Activated naive CD4-positive, alpha-beta T cell treated with anti-CD3 and anti-CD28 coated beads, Interleukin-2, amount 10 ng/mL, durations not matched to agents 7 days and 5 days (primary cell): ENCODE measurements around the gene TLDC2.

Experiments used
- CTCF ChIA-PET: fragments of 350-600 bp; sonication (Branson Sonifier 250); formaldehyde crosslinking; loops from one replicate; lab custom pipeline; 2021; ENCODE audit warnings: antibody characterized with exemption; lab: Charles Lee
- DNase-seq: peaks from one replicate; pipeline ENCODE4 v3.0.0-alpha.2; 2020
- H3K27ac Mint-ChIP-seq: one replicate; pipeline ENCODE4 v1.8.0; 2021; ENCODE audit warnings: mild to moderate bottlenecking, moderate library complexity, mixed read lengths
- H3K27me3 Mint-ChIP-seq: one replicate; pipeline ENCODE4 v1.8.0; 2021; ENCODE audit warnings: mild to moderate bottlenecking, mixed read lengths
- H3K36me3 Mint-ChIP-seq: one replicate; pipeline ENCODE4 v1.8.0; 2021; ENCODE audit warnings: mixed read lengths
- H3K4me1 Mint-ChIP-seq: one replicate; pipeline ENCODE4 v1.8.0; 2021; ENCODE audit warnings: mixed read lengths
- H3K4me3 Mint-ChIP-seq: one replicate; pipeline ENCODE4 v1.8.0; 2021; ENCODE audit warnings: mild to moderate bottlenecking, moderate library complexity, mixed read lengths
- H3K9me3 Mint-ChIP-seq: one replicate; pipeline ENCODE4 v1.8.0; 2021; ENCODE audit warnings: mixed read lengths

Gene TLDC2

DNA sequence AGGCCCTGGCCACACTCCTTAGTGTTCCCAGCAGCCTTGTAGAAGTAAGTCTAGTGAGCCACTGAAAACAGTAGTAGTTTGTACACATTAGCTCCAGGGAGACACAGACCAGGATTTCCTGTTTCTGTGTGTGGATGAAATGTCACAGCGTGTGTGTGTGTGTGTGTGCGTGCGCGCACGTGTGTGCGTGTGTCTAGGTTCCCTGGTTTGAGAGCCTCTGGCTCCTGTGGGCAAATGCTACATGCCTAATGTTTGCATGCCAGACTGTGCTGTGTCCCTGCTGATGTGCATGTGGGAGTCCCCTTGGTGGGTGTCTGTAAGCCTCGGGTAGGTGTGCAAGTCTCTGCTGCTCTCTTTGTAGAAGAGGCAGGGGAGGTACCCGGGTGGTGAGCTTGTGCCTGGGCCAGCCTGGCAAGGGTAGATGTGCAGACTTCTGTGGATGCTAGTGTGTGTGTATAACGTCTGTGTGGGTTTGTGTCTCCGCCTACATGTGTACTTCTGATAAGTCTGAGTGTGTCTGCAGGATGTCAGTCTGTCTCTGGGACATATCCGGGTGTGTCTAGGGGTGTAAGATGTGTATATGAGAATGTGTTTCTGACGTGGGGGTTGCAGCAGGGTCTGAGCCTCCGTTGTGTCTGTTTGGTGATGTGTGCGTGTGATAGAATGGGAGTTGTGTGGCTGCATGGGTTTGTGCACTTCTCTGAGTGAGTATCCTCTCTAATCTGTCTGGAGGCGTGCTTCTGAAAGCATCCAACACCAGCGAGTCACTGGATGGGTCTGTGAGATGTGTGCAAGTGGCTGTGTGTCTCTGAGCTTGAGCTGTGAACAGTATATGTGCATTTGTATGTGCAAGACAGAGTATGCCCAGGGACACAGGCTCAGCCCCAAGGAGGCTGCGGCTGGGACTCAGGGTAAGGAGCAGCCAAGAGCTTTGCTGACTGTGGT, 19.0 kb upstream of the TLDC2 start:
- H3K27ac Mint-ChIP-seq: peak overlapping the region; percentile 42

DNA sequence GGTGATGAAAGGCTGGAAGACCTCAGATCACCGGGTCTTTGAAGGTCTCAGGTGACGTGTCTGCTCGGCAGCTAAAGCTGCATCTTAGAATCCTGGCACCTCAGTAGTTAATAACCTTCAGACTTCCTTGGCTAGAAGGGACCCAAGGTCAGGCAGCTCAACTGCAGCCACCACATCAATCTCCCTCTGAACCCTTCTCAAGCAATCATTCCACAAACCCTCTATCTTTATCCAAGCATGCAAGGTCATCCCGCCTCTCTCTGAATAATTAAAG, 16.7 kb upstream of the TLDC2 start:
- Mint-ChIP-seq H3K36me3 (no peaks in the 10 kb centered on the region), H3K27me3 (peaks cover 43% of the 10 kb centered on the region), H3K4me3 (no peak overlapping the region), H3K27ac (no peak overlapping the region), H3K9me3 (no peaks in the 10 kb centered on the region), H3K4me1 (peaks cover 22% of the 10 kb centered on the region)
- DNase-seq: no peak
- CTCF ChIA-PET: interaction anchor here (0.6 to 1.0 kb wide), 2 partner anchors 17 to 27 kb away, joined by 3 to 4 read pairs; no protein-coding TSS in a partner anchor

More for the DNA sequence above, 19.0 kb upstream of the TLDC2 start:
- no peak overlapping the region for H3K4me3 Mint-ChIP-seq
- H3K36me3 Mint-ChIP-seq: no peaks in the 10 kb centered on the region
- peaks cover 19% of the 10 kb centered on the region for H3K4me1 Mint-ChIP-seq
- CTCF ChIA-PET: interaction anchor here (0.7 to 2.8 kb wide), 5 partner anchors 10 to 191 kb away, joined by 4 to 19 read pairs (median 6); no protein-coding TSS in a partner anchor
- no peaks in the 10 kb centered on the region for H3K9me3 Mint-ChIP-seq
- DNase-seq: peak; percentile 79
- peaks cover 29% of the 10 kb centered on the region for H3K27me3 Mint-ChIP-seq

DNA sequence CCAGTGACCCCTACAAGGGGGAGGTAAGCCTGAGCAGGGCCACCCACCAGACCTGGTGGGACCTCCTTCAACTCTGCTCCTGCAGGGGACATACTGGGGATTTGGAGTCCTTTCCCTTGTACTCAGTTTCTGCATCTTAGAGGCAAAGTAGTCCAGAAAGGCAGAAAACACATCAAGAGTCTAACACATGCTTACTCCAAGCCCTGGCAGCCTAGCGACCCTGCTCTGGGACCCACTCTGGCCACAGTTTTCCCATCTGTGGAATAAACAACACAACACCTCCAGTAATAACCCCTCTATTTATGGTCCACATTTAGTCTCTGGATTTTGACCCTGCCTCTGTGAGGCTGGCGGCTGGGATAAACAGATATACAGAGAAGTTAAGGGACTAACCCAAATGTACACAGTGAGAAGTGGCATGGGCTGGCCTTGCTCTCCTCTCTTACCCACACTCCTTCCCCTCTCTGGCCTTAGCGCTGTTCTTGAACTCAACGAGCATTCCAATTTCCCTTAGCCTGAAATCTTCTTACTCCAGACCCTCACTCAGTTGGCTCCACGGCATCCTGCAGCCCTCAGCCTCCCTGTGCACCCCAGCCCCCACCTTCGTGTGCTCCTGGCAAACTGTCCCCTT, 16.1 kb upstream of the TLDC2 start:
- Mint-ChIP-seq H3K4me1 (peaks cover 25% of the 10 kb centered on the region), H3K4me3 (no peak overlapping the region), H3K27ac (no peak overlapping the region), H3K36me3 (no peaks in the 10 kb centered on the region), H3K27me3 (peaks cover 49% of the 10 kb centered on the region), H3K9me3 (no peaks in the 10 kb centered on the region)
- CTCF ChIA-PET: interaction anchor here (0.6 to 1.0 kb wide), 2 partner anchors 18 to 27 kb away, joined by 3 to 4 read pairs; no protein-coding TSS in a partner anchor
- DNase-seq: no peak

DNA sequence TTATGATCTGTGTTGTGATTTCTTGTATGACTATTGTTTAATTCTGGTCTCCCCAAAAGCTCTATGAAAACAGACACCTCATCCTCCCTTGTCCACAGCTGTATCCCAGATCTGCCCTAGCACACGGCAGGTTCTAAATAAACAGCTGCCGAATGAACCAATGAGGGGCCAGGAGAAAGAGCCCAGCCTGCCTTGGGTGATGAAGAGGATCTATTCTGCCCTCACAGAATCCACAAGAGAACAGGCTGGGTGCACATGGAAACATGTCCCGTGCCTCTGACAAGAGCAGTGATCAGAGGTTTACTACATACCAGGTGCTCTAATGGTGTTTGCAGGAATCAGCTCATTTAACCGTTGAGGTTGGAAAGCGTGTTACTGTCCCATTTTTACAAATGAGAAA, 15.6 kb upstream of the TLDC2 start:
- CTCF ChIA-PET: no interaction called here

DNA sequence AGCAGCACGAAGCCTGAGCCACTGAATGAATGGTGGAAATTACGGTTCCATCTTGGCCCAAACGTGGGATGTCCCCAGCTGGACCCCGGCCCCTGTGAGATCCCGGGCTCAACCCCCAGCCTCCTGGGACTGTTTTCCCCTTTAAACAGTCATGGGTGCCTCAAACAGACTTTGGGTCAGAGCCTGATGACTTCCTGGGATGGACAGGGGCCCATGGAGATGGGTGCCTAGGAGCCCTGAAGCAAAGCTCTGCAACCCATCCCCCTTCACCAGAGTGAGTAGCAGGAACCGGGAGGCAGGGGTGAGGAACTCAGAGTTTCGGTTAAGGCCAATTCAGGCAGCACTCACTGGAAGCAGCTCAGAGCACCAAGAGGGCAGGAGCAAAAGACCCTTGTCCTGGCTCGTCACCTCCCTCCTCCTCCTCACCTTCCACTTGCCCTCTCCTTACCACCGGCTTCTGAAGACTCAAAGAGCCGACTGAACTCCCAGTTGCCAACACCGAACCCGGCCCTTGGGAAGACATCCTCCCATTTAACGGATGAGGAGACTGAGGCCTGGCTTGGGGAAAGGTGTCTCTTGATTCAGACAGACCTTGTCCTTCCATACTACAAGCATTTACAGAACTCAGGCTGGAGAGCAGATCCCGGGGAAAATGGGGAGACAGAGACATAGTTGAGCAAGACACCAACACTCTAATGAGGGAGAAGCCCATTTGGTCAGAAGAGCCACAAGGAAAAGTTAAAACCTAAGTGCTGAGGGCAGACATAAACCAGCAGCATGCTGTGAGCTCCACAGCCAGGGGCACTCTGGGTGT, 14.9 kb upstream of the TLDC2 start:
- H3K4me3 Mint-ChIP-seq: peak overlapping the region; percentile 1

More for the DNA sequence above, 15.6 kb upstream of the TLDC2 start:
- peaks cover 30% of the 10 kb centered on the region for H3K4me1 Mint-ChIP-seq
- H3K27me3 Mint-ChIP-seq: peaks cover 54% of the 10 kb centered on the region
- H3K9me3 Mint-ChIP-seq: no peaks in the 10 kb centered on the region
- H3K36me3 Mint-ChIP-seq: no peaks in the 10 kb centered on the region
- no peak overlapping the region for H3K4me3 Mint-ChIP-seq
- no peak overlapping the region for H3K27ac Mint-ChIP-seq
- DNase-seq: no peak

DNA sequence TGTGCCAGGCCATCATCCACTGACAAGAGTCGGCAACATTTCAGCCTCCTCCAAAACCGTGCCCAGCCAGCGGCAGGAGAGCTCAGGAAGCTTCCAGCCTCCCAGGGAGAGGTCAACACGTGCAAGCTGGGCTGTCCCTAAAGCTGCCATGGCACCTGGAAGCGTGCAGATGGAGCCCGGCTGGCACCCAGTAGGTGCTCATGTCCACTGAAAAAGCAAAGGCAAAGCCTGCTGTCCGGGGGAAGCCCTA, 14.4 kb upstream of the TLDC2 start:
- Mint-ChIP-seq H3K4me1 (peaks cover 22% of the 10 kb centered on the region), H3K36me3 (no peaks in the 10 kb centered on the region)
- CTCF ChIA-PET: interaction anchor here (1.7 kb wide), 1 partner anchor 53 kb away, joined by 6 read pairs; no protein-coding TSS in a partner anchor

More for the DNA sequence above, 14.9 kb upstream of the TLDC2 start:
- CTCF ChIA-PET: interaction anchor here (1.7 kb wide), 1 partner anchor 53 kb away, joined by 6 read pairs; no protein-coding TSS in a partner anchor
- H3K4me1 Mint-ChIP-seq: peaks cover 27% of the 10 kb centered on the region
- H3K27me3 Mint-ChIP-seq: peaks cover 61% of the 10 kb centered on the region
- H3K27ac Mint-ChIP-seq: no peak overlapping the region
- no peaks in the 10 kb centered on the region for H3K36me3 Mint-ChIP-seq
- no peaks in the 10 kb centered on the region for H3K9me3 Mint-ChIP-seq
- no peak for DNase-seq

DNA sequence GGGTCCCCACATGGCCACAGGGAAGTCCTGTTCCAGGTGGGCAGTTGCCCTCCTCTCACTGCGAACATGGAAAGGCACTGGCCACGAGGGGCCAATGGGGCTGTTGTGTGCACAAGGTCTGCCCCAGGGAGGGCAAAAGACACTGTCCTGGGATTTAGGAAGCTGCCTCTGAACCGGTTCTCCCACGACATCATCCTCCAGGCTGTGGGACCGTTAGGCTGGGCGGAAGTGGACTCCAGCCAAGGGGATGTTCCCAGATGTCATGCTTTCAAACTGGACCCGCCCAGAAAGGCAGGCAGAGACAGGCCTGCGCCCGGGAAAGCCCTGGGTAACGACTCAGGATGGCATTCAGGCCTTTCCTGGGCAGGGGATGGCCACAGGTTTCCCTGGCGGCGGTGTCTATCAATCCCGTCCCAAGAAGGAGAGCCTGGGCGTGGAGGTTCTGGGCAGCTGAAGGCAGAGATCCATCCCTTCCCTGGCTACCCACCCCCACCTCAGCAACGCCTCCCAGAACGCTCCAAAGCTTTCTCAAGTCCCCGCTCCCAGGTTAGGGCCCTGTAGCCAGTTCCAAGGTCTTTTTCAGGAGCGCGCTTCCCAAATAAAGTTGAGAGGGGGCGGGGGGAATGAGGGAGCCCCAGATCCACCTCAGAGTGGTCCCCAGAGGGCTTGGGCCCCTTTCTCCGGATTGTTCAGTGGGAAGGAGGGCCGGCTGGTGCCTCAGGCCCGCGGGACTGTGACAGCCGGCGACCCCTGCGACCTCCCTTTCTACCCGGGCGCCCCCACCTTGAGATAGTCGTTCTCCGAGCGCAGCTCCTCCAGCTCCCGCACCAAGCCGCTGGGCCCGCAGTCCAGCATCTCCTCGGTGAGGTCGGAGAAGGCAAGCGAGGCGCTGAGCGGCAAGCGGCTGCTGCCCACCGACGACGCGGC, 13.8 kb upstream of the TLDC2 start:
- no peak for DNase-seq
- peak overlapping the region; percentile 43 for H3K4me3 Mint-ChIP-seq
- no peak overlapping the region for H3K27ac Mint-ChIP-seq

More for the DNA sequence above, 14.4 kb upstream of the TLDC2 start:
- DNase-seq: no peak
- Mint-ChIP-seq H3K4me3 (peak overlapping the region; percentile 1), H3K9me3 (no peaks in the 10 kb centered on the region), H3K27me3 (peaks cover 66% of the 10 kb centered on the region), H3K27ac (no peak overlapping the region)

DNA sequence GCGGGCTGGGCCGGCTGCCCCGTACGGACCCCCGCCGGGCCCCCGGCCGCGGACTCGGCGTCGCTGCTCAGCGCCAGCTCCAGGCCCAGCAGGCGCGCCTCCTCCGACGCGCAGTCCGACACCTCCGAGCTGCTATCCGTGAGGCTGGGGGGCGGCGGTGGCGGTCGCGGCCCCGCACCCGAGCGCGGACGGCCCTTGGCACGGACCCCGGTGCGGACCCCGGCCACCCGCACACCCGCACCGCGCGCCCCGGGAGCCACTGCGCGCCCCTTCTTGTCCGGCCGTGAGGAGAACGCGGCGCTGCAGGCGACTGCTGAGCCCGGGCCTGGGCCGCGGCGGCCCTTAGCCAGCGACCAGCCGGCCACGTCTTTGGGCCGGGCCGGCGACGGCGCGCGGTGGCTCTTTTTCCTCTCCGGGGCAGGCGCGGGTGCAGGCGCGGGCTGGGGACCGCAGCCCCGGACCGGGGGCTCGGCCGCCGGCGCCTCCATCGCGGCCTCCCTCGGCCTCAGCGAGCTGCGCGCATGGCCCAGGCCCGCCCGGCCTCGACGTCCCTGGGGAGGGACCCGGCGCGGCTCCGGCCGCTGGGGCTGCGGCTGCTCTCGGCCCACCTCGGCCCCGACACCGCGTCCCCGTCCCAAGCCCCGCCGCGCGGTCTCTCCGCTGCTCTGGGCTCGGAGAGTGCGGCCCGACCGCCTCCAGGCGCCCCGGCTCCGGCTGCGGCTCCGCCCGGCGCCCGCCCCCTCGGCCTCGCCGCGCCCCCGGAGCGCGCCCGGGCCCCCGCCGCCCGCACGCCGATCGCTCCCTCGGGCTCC, 12.9 kb upstream of the TLDC2 start:
- CTCF ChIA-PET: interaction anchor here (1.0 to 2.4 kb wide), 7 partner anchors 9 to 259 kb away, joined by 3 to 8 read pairs (median 6); partner anchors contain the start of gene DSN1
- no peak for DNase-seq
- H3K9me3 Mint-ChIP-seq: no peaks in the 10 kb centered on the region
- peaks cover 75% of the 10 kb centered on the region for H3K27me3 Mint-ChIP-seq
- H3K27ac Mint-ChIP-seq: no peak overlapping the region
- H3K4me1 Mint-ChIP-seq: peaks cover 14% of the 10 kb centered on the region
- H3K4me3 Mint-ChIP-seq: no peak overlapping the region
- no peaks in the 10 kb centered on the region for H3K36me3 Mint-ChIP-seq

More for the DNA sequence above, 13.8 kb upstream of the TLDC2 start:
- H3K4me1 Mint-ChIP-seq: peaks cover 16% of the 10 kb centered on the region
- H3K27me3 Mint-ChIP-seq: peaks cover 72% of the 10 kb centered on the region
- CTCF ChIA-PET: interaction anchor here (1.4 to 1.7 kb wide), 2 partner anchors 27 to 54 kb away, joined by 4 to 6 read pairs; no protein-coding TSS in a partner anchor
- H3K36me3 Mint-ChIP-seq: no peaks in the 10 kb centered on the region
- no peaks in the 10 kb centered on the region for H3K9me3 Mint-ChIP-seq

DNA sequence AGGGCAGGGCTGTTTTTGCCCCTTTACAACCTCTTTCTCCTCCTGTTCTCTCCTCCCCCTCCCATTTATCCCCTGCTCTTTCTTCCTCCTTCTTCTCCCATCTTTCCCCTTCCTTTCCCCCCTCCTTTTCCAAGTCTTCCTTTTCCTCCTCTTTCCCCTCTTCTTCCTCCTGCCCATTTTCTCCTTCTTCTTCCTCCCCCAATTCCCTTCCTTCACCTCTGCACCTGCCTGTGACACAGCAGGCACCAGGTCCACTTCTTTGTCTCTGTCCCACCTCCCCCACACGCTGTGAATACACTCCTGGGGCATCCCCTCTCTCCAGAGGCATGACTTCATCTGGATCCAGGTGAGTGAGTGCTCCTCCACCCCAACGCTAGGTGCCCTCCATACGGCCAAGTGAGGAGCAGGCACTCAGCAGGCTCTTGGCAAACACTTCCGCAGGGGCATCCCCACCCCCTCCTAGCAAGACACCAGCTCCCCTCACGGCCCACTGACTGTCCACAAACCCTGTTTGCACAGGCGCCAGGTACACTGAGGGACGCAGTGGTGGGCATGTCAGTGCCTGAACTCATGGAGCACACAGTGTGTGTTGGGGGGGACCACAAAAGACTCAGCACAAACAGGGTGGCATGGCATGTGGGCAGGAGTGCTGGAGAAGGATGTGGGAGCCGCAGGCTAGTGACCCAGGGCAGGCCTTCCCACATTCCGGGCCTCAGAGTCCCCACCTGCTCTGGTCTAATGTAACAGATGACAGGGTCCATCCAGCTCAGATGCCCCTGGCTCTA, 10.7 kb upstream of the TLDC2 start:
- H3K9me3 Mint-ChIP-seq: no peaks in the 10 kb centered on the region
- H3K27ac Mint-ChIP-seq: no peak overlapping the region
- CTCF ChIA-PET: interaction anchor here (1.0 to 2.4 kb wide), 4 partner anchors 24 to 65 kb away, joined by 3 to 8 read pairs (median 4); no protein-coding TSS in a partner anchor
- peaks cover 14% of the 10 kb centered on the region for H3K4me1 Mint-ChIP-seq
- peak overlapping the region; percentile 62 for H3K4me3 Mint-ChIP-seq
- H3K36me3 Mint-ChIP-seq: no peaks in the 10 kb centered on the region
- no peak for DNase-seq
- peaks cover 76% of the 10 kb centered on the region for H3K27me3 Mint-ChIP-seq

DNA sequence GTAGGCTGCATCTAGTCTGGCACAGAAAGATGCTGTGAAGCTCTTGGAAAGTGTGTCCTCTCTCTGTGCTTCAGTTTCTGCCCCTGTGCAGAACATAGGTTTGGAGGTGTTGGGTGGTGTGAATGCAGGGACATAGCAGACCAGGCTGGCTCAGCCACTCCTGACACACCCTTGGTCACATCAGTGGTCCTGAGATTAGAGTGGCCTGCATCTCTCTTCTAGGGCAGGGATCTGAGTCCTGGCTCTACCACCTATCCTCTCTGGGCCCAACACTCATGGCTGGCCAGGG, 10.1 kb upstream of the TLDC2 start:
- DNase-seq: no peak
- CTCF ChIA-PET: no interaction called here
- no peak overlapping the region for H3K27ac Mint-ChIP-seq
- H3K9me3 Mint-ChIP-seq: no peaks in the 10 kb centered on the region
- peaks cover 72% of the 10 kb centered on the region for H3K27me3 Mint-ChIP-seq
- no peak overlapping the region for H3K4me3 Mint-ChIP-seq
- no peaks in the 10 kb centered on the region for H3K36me3 Mint-ChIP-seq
- peaks cover 14% of the 10 kb centered on the region for H3K4me1 Mint-ChIP-seq

DNA sequence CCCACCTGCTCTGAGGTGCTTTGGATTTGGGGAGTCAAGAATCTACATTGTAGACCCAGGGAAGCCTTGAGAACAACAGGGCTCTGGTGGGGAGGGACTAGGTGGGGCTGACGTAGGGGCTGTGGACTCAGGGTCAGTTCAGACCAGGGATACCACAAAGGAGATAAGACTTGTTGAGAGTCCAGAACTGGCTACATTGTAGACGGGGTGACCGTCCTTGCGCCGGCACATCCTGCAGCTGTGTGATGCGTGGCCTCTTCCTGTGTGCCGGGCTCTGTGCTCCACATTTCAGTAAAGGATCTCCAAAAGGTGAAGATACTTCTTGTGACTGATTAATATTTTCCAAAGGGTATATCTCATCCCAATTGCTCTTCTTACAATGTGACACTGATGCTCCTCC, 9.8 kb upstream of the TLDC2 start:
- no peak for DNase-seq
- H3K27ac Mint-ChIP-seq: no peak overlapping the region
- H3K9me3 Mint-ChIP-seq: no peaks in the 10 kb centered on the region
- H3K4me1 Mint-ChIP-seq: peaks cover 14% of the 10 kb centered on the region
- peaks cover 68% of the 10 kb centered on the region for H3K27me3 Mint-ChIP-seq
- no peaks in the 10 kb centered on the region for H3K36me3 Mint-ChIP-seq
- CTCF ChIA-PET: interaction anchor here (1.4 kb wide), 2 partner anchors 57 to 92 kb away, joined by 3 to 7 read pairs; partner anchors contain the start of gene DSN1
- H3K4me3 Mint-ChIP-seq: no peak overlapping the region
